Caco-2 (cell line): ENCODE data around the gene SSTR3. TPM values are rescaled to one million over a fixed set of nuclear protein-coding genes. Genes with fewer than 3 reads are reported as not detected.

Experiments used
- BruUV-seq: library from RNA; stranded (reverse); fragments of 400-500 nt; replicated peaks from 2 replicates; lab custom pipeline; 2021; lab: Mats Ljungman, UMichigan
- CTCF ChIA-PET: fragments of 300-600 bp; sonication (Branson Sonifier 250); formaldehyde crosslinking; loops from one replicate; lab custom pipeline; 2022; ENCODE audit warnings: antibody characterized with exemption; lab: Charles Lee
- POLR2A ChIA-PET: fragments of 300-600 bp; sonication (Branson Sonifier 250); formaldehyde crosslinking; loops from one replicate; lab custom pipeline; 2022; ENCODE audit warnings: antibody characterized with exemption; lab: Charles Lee
- DNase-seq, 2 experiments: peaks; one replicate each; pipeline versions ENCODE4 v3.0.0 to v3.0.0-alpha.2; 2020 to 2022
- H3K27me3 ChIP-seq: replicated peaks from 2 replicates; pipeline ENCODE4 v1.6.0; 2011; ENCODE audit warnings: low read length; ENCODE audit not compliant: control insufficient read depth, insufficient read depth
- H3K36me3 ChIP-seq: 2 replicates; pipeline ENCODE4 v1.5.1; 2011; ENCODE audit warnings: low read length; ENCODE audit not compliant: control insufficient read depth, insufficient read depth
- H3K4me1 ChIP-seq: fragments of 250-450 bp; sonication (Bioruptor Pico); 2 replicates; pipeline ENCODE4 v1.5.1; 2020; ENCODE audit warnings: mild to moderate bottlenecking
- H3K4me3 ChIP-seq: 2 replicates; pipeline ENCODE4 v1.5.1; 2011; ENCODE audit warnings: low read depth, mild to moderate bottlenecking, control low read depth, low read length
- H3K9me3 ChIP-seq: fragments of 250-450 bp; sonication (Bioruptor Pico); 2 replicates; pipeline ENCODE4 v1.5.1; 2020; ENCODE audit warnings: mild to moderate bottlenecking, moderate library complexity
- H3K27ac Mint-ChIP-seq: one replicate; pipeline ENCODE4 v1.8.0; 2022; ENCODE audit warnings: mixed read lengths; ENCODE audit not compliant: unreplicated experiment
- H3K27me3 Mint-ChIP-seq: one replicate; pipeline ENCODE4 v1.8.0; 2022; ENCODE audit warnings: mixed read lengths; ENCODE audit not compliant: insufficient read depth, unreplicated experiment
- H3K36me3 Mint-ChIP-seq: one replicate; pipeline ENCODE4 v1.8.0; 2022; ENCODE audit warnings: mild to moderate bottlenecking, mixed read lengths; ENCODE audit not compliant: insufficient read depth, unreplicated experiment
- H3K4me1 Mint-ChIP-seq: one replicate; pipeline ENCODE4 v1.8.0; 2022; ENCODE audit warnings: low read depth, mixed read lengths; ENCODE audit not compliant: unreplicated experiment
- H3K4me3 Mint-ChIP-seq: one replicate; pipeline ENCODE4 v1.8.0; 2022; ENCODE audit warnings: mild to moderate bottlenecking, moderate library complexity, mixed read lengths; ENCODE audit not compliant: unreplicated experiment
- H3K9me3 Mint-ChIP-seq: one replicate; pipeline ENCODE4 v1.8.0; 2022; ENCODE audit warnings: mixed read lengths; ENCODE audit not compliant: unreplicated experiment
- CTCF ChIP-seq, 2 experiments: fragments of 200-600 bp in 1 of 2; IDR thresholded peaks; 1 replicate in 1 of 2; 2 replicates in 1 of 2; pipeline versions ENCODE4 v1.5.1 to v1.8.0; 2011 to 2022; ENCODE audit warnings: antibody characterized with exemption in 1 of 2, control low read depth in 1 of 2, inconsistent platforms in 1 of 2, low read depth in 1 of 2, low read length in 1 of 2, mild to moderate bottlenecking in 1 of 2, moderate library complexity in 1 of 2; ENCODE audit not compliant: insufficient read depth in 1 of 2, severe bottlenecking in 1 of 2, unreplicated experiment in 1 of 2
- intact Hi-C: fragments of 100-400 bp; cut with micrococcal nuclease; formaldehyde crosslinking; loops from one replicate; pipeline ENCODE4 v1.10.0; 2022; ENCODE audit not compliant: unreplicated experiment
- total RNA-seq: library from RNA; stranded (reverse); gene quantifications from 2 replicates; pipeline ENCODE4 v1.2.3, GENCODE V29; 2022

Gene SSTR3
- total RNA-seq, 1 experiment from 2014 or later: not detected

DNA sequence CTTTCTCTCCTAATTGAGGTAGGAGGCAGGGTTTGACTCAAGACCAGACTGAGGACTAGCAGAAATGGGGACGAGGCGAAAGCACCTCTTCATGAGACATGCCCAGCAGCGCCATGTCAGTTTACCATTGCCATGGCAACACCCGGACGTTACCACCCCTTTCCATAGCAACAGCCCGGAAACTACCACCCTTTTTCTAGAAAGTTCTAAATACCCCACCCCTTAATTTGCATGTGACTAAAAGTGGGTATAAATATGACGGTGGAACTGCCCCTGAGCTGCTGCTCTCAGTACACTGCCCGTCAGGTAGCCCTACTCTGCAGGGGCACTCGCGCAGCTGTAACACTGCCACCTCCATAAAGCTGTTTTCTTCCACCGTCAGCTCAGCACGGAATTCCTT is 37.7 kb upstream of the SSTR3 start:
- no peaks in the 10 kb centered on the region for H3K36me3 ChIP-seq
- intact Hi-C loops: no loop called here
- CTCF ChIA-PET: no interaction called here
- no peaks in the 10 kb centered on the region for H3K9me3 ChIP-seq
- Mint-ChIP-seq H3K36me3 (no peaks in the 10 kb centered on the region), H3K27ac (no peak overlapping the region), H3K4me1 (no peaks in the 10 kb centered on the region), H3K9me3 (no peaks in the 10 kb centered on the region), H3K27me3 (peaks cover 2% of the 10 kb centered on the region), H3K4me3 (no peak overlapping the region)
- no TSS peak for BruUV-seq
- TF ChIP-seq CTCF (IDR thresholded peaks at IDR 0.05; ENCODE audit: insufficient read depth in 1 of 2, low read depth in 1 of 2, low read length in 1 of 2, severe bottlenecking in 1 of 2, unreplicated experiment in 1 of 2): no peak
- POLR2A ChIA-PET: no interaction called here
- no peaks in the 10 kb centered on the region for H3K27me3 ChIP-seq
- DNase-seq: peak in 1 of 2 experiments; percentile 4
- H3K4me1 ChIP-seq: no peaks in the 10 kb centered on the region
- no peak overlapping the region for H3K4me3 ChIP-seq

DNA sequence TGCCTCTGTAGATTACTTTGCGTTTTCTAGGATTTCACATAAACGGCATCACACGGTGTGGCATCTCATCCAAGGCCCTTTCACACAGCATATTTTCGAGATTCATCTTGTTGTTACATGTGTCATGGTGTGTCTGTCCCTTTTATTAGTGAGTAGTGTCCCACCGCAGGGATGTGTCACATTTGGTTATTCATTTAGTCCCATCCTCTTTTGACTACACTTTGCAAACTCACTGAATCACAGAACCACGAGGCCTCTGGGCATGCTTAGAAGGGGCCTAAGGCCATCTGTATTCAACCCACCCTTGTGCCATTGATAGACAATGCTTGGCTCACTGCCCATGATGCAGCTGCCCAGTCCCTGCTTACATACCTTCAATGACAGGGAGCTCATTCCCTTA is 36.0 kb upstream of the SSTR3 start:
- intact Hi-C loops: no loop called here
- Mint-ChIP-seq H3K27ac (no peak overlapping the region), H3K4me1 (no peaks in the 10 kb centered on the region), H3K4me3 (no peak overlapping the region), H3K27me3 (peaks cover 2% of the 10 kb centered on the region), H3K36me3 (no peaks in the 10 kb centered on the region), H3K9me3 (no peaks in the 10 kb centered on the region)
- DNase-seq: peak in 1 of 2 experiments; percentile 1
- BruUV-seq: no TSS peak
- ChIA-PET CTCF (interaction anchor here (0.6 kb wide), 1 partner anchor 344 kb away, joined by 5 read pairs; no protein-coding TSS in a partner anchor), POLR2A (no interaction called here)
- no peak overlapping the region for H3K4me3 ChIP-seq
- no peaks in the 10 kb centered on the region for H3K27me3 ChIP-seq
- H3K4me1 ChIP-seq: no peaks in the 10 kb centered on the region
- TF ChIP-seq CTCF (IDR thresholded peaks at IDR 0.05; ENCODE audit: insufficient read depth in 1 of 2, low read depth in 1 of 2, low read length in 1 of 2, severe bottlenecking in 1 of 2, unreplicated experiment in 1 of 2): no peak
- H3K9me3 ChIP-seq: no peaks in the 10 kb centered on the region
- no peaks in the 10 kb centered on the region for H3K36me3 ChIP-seq

DNA sequence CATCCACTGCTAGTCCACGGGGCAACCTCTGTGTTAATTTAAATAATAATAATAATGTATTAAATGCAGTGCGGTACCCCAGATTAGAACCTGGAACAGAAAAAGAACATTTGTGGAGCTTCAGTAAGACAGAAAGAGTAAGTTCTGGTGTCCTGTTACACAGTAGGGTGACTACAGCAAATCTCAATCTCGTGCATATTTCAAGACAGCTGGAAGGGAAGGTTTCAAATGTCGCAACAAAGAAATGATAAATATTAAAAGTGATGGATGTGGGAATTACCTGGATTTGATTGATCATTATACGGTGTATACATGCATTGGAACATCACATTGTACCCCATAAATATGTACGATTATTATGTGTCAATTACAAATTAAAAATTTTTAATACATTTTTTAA is 33.5 kb upstream of the SSTR3 start:
- Mint-ChIP-seq H3K27me3 (peaks cover 2% of the 10 kb centered on the region), H3K36me3 (no peaks in the 10 kb centered on the region), H3K4me1 (no peaks in the 10 kb centered on the region), H3K27ac (no peak overlapping the region), H3K9me3 (no peaks in the 10 kb centered on the region), H3K4me3 (no peak overlapping the region)
- H3K36me3 ChIP-seq: no peaks in the 10 kb centered on the region
- POLR2A ChIA-PET: interaction anchor here (0.5 kb wide), 1 partner anchor 175 kb away, joined by 13 read pairs; no protein-coding TSS in a partner anchor
- H3K27me3 ChIP-seq: no peaks in the 10 kb centered on the region
- no peak overlapping the region for H3K4me3 ChIP-seq
- no TSS peak for BruUV-seq
- no peaks in the 10 kb centered on the region for H3K9me3 ChIP-seq
- DNase-seq: no peak
- CTCF ChIA-PET: no interaction called here
- no peak for TF ChIP-seq CTCF (IDR thresholded peaks at IDR 0.05; ENCODE audit: insufficient read depth in 1 of 2, low read depth in 1 of 2, low read length in 1 of 2, severe bottlenecking in 1 of 2, unreplicated experiment in 1 of 2)
- intact Hi-C loops: no loop called here
- no peaks in the 10 kb centered on the region for H3K4me1 ChIP-seq
